H1 (cell line): ENCODE data around the gene CKAP2L. TPM values are rescaled to one million over a fixed set of nuclear protein-coding genes. Genes with fewer than 3 reads are reported as not detected.

Experiments used
- polyA plus RNA-seq, 7 experiments: library from polyadenylated mRNA; depleted of rRNA in 3 of 7; stranded (reverse) in 5 of 7; unstranded in 2 of 7; fragments of >200 nt in 5 of 7; fragments of 200-250 nt in 2 of 7; gene quantifications; 1 replicate in 5 of 7; 2 replicates in 1 of 7; 4 replicates in 1 of 7; pipeline versions ENCODE4 v1.2.1 to v1.2.3, GENCODE V29; 2011 to 2013; ENCODE audit warnings: missing spikeins in 2 of 7, mixed read lengths in 2 of 7
- total RNA-seq: library from RNA; stranded (reverse); fragmentation: NEBNext Ultra II Directional; extraction: Animal tissue kit (Norgen Biotek cat#: 25700); gene quantifications from 2 replicates; pipeline ENCODE4 v1.2.1, GENCODE V29; 2021
- TF ChIP-seq, protein P1 (sequence below): fragments of 300-600 bp; sonication (generic); IDR thresholded peaks from 2 replicates; pipeline ENCODE4 v1.7.1; 2012; ENCODE audit warnings: low read length, moderate library complexity, mild to moderate bottlenecking, inconsistent platforms; ENCODE audit not compliant: insufficient replicate concordance

CKAP2L gene
- total and polyA plus RNA-seq, 2 of the 8 experiments (the other 6 are each of a cell fraction or from before 2014, with no cell fraction given), result 2.5 to 20.7 TPM

DNA sequence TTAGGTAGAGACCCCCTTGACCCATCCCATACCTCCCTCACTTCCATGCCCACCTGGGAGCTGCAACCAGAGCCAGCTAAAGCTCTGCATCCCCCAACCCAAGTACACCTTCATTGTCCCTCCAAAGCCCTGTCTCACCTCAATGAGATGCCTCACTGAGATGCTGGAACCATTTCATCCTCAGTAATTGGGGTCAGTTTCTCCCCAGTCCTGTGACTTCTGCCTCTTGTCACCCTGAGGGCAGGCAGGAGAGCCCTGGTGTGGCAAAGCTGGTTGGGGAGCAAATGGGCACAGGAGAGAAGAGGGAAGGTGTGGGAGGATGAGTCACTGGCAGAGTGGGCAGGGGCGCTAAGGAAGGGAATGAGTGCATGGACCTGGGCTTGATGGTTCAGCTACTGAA, 71.5 kb downstream of the CKAP2L start (continued):
- TF ChIP-seq, protein P1, sequence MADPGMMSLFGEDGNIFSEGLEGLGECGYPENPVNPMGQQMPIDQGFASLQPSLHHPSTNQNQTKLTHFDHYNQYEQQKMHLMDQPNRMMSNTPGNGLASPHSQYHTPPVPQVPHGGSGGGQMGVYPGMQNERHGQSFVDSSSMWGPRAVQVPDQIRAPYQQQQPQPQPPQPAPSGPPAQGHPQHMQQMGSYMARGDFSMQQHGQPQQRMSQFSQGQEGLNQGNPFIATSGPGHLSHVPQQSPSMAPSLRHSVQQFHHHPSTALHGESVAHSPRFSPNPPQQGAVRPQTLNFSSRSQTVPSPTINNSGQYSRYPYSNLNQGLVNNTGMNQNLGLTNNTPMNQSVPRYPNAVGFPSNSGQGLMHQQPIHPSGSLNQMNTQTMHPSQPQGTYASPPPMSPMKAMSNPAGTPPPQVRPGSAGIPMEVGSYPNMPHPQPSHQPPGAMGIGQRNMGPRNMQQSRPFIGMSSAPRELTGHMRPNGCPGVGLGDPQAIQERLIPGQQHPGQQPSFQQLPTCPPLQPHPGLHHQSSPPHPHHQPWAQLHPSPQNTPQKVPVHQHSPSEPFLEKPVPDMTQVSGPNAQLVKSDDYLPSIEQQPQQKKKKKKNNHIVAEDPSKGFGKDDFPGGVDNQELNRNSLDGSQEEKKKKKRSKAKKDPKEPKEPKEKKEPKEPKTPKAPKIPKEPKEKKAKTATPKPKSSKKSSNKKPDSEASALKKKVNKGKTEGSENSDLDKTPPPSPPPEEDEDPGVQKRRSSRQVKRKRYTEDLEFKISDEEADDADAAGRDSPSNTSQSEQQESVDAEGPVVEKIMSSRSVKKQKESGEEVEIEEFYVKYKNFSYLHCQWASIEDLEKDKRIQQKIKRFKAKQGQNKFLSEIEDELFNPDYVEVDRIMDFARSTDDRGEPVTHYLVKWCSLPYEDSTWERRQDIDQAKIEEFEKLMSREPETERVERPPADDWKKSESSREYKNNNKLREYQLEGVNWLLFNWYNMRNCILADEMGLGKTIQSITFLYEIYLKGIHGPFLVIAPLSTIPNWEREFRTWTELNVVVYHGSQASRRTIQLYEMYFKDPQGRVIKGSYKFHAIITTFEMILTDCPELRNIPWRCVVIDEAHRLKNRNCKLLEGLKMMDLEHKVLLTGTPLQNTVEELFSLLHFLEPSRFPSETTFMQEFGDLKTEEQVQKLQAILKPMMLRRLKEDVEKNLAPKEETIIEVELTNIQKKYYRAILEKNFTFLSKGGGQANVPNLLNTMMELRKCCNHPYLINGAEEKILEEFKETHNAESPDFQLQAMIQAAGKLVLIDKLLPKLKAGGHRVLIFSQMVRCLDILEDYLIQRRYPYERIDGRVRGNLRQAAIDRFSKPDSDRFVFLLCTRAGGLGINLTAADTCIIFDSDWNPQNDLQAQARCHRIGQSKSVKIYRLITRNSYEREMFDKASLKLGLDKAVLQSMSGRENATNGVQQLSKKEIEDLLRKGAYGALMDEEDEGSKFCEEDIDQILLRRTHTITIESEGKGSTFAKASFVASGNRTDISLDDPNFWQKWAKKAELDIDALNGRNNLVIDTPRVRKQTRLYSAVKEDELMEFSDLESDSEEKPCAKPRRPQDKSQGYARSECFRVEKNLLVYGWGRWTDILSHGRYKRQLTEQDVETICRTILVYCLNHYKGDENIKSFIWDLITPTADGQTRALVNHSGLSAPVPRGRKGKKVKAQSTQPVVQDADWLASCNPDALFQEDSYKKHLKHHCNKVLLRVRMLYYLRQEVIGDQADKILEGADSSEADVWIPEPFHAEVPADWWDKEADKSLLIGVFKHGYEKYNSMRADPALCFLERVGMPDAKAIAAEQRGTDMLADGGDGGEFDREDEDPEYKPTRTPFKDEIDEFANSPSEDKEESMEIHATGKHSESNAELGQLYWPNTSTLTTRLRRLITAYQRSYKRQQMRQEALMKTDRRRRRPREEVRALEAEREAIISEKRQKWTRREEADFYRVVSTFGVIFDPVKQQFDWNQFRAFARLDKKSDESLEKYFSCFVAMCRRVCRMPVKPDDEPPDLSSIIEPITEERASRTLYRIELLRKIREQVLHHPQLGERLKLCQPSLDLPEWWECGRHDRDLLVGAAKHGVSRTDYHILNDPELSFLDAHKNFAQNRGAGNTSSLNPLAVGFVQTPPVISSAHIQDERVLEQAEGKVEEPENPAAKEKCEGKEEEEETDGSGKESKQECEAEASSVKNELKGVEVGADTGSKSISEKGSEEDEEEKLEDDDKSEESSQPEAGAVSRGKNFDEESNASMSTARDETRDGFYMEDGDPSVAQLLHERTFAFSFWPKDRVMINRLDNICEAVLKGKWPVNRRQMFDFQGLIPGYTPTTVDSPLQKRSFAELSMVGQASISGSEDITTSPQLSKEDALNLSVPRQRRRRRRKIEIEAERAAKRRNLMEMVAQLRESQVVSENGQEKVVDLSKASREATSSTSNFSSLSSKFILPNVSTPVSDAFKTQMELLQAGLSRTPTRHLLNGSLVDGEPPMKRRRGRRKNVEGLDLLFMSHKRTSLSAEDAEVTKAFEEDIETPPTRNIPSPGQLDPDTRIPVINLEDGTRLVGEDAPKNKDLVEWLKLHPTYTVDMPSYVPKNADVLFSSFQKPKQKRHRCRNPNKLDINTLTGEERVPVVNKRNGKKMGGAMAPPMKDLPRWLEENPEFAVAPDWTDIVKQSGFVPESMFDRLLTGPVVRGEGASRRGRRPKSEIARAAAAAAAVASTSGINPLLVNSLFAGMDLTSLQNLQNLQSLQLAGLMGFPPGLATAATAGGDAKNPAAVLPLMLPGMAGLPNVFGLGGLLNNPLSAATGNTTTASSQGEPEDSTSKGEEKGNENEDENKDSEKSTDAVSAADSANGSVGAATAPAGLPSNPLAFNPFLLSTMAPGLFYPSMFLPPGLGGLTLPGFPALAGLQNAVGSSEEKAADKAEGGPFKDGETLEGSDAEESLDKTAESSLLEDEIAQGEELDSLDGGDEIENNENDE, result no peak
- TF ChIP-seq, all 59 proteins: peak for 0
